ENCODE measurements around the gene GMCL2.
A peak's percentile ranks its signal among the peaks of the same experiment; 100 is the strongest.

The GMCL2 gene

GRCh38 chr5:178236126-178236525, 49.0 kb upstream of the GMCL2 start:
- ChIA-PET CTCF (interaction anchor here (0.6 to 0.7 kb wide), 2 partner anchors 726 to 1391 kb away, joined by 3 read pairs; no protein-coding TSS in a partner anchor), POLR2A (interaction anchor here (0.7 kb wide), 1 partner anchor 31 kb away, joined by 4 read pairs; no protein-coding TSS in a partner anchor)
- H3K4me1 ChIP-seq (ENCODE audit: control insufficient read depth, insufficient read depth, low read length): no peaks in the 10 kb centered on the region
- peaks cover 0 to 6% of the 10 kb centered on the region in 2 experiments; a peak in 1 of 3 replicates for H3K36me3 ChIP-seq (ENCODE audit: control insufficient read depth in 2 of 2, insufficient read depth in 1 of 2, low read length in 2 of 2)
- H3K27ac ChIP-seq (ENCODE audit: extremely low read depth, low read depth, low read length): no peak overlapping the region
- H3K9me3 ChIP-seq (ENCODE audit: control insufficient read depth, insufficient read depth, low read depth, low read length): no peaks in the 10 kb centered on the region
- H3K4me3 ChIP-seq (ENCODE audit: low read depth, low read length): no peak overlapping the region
- no peak for TF ChIP-seq ZNF510 (tag by site-specific recombination; IDR thresholded peaks at IDR 0.05; ENCODE audit: insufficient replicate concordance)
- TF ChIP-seq ZBTB48 (tag by site-specific recombination; IDR thresholded peaks at IDR 0.05): 0 out of 2 replicates have a peak, but pooled peaks have one; percentile 17

GRCh38 chr5:178235588-178235974, 48.4 kb upstream of the GMCL2 start:
- Histone ChIP-seq H3K9me3 (ENCODE audit: control insufficient read depth, insufficient read depth, low read depth, low read length) (no peaks in the 10 kb centered on the region), H3K4me3 (ENCODE audit: low read depth, low read length) (no peak overlapping the region), H3K27ac (ENCODE audit: extremely low read depth, low read depth, low read length) (no peak overlapping the region), H3K36me3 (ENCODE audit: control insufficient read depth in 2 of 2, insufficient read depth in 1 of 2, low read length in 2 of 2) (peaks cover 0 to 11% of the 10 kb centered on the region in 2 experiments; a peak in 1 of 3 replicates), H3K4me1 (ENCODE audit: control insufficient read depth, insufficient read depth, low read length) (no peaks in the 10 kb centered on the region)
- POLR2A ChIA-PET: interaction anchor here (0.7 kb wide), 1 partner anchor 32 kb away, joined by 4 read pairs; no protein-coding TSS in a partner anchor
- CTCF ChIA-PET: interaction anchor here (0.6 to 1.4 kb wide), 18 partner anchors 8 to 1687 kb away, joined by 3 to 13 read pairs (median 4); no protein-coding TSS in a partner anchor
- TF ChIP-seq SCRT2 (tag by site-specific recombination; IDR thresholded peaks at IDR 0.05) (no peak), PBX3 (CRISPR knock-in tag; IDR thresholded peaks at IDR 0.05) (no peak), ZNF654 (tag by site-specific recombination; IDR thresholded peaks at IDR 0.05; ENCODE audit: low read depth) (no peak), ZNF555 (tag by site-specific recombination; conservative IDR thresholded peaks at IDR 0.05) (no peak), ZNF148 (tag by site-specific recombination; IDR thresholded peaks at IDR 0.05; ENCODE audit: borderline replicate concordance) (no peak), ZNF549 (tag by site-specific recombination; IDR thresholded peaks at IDR 0.05) (no peak), ZNF560 (tag by site-specific recombination; IDR thresholded peaks at IDR 0.05; ENCODE audit: borderline replicate concordance) (no peak), ZFHX2 (tag by site-specific recombination; conservative IDR thresholded peaks at IDR 0.05) (no peak), ZNF501 (tag by site-specific recombination; IDR thresholded peaks at IDR 0.05) (no peak), MZF1 (tag by site-specific recombination; IDR thresholded peaks at IDR 0.05; ENCODE audit: borderline replicate concordance) (no peak), ZNF704 (tag by site-specific recombination; IDR thresholded peaks at IDR 0.05) (no peak), ZNF621 (tag by site-specific recombination; IDR thresholded peaks at IDR 0.05) (no peak)
- TF ChIP-seq, protein P1, sequence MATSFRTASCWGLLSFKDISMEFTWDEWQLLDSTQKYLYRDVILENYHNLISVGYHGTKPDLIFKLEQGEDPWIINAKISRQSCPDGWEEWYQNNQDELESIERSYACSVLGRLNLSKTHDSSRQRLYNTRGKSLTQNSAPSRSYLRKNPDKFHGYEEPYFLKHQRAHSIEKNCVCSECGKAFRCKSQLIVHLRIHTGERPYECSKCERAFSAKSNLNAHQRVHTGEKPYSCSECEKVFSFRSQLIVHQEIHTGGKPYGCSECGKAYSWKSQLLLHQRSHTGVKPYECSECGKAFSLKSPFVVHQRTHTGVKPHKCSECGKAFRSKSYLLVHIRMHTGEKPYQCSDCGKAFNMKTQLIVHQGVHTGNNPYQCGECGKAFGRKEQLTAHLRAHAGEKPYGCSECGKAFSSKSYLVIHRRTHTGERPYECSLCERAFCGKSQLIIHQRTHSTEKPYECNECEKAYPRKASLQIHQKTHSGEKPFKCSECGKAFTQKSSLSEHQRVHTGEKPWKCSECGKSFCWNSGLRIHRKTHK (tag by site-specific recombination; IDR thresholded peaks at IDR 0.05): no peak
- TF ChIP-seq, protein P2, sequence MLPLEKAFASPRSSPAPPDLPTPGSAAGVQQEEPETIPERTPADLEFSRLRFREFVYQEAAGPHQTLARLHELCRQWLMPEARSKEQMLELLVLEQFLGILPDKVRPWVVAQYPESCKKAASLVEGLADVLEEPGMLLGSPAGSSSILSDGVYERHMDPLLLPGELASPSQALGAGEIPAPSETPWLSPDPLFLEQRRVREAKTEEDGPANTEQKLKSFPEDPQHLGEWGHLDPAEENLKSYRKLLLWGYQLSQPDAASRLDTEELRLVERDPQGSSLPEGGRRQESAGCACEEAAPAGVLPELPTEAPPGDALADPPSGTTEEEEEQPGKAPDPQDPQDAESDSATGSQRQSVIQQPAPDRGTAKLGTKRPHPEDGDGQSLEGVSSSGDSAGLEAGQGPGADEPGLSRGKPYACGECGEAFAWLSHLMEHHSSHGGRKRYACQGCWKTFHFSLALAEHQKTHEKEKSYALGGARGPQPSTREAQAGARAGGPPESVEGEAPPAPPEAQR (tag by site-specific recombination; IDR thresholded peaks at IDR 0.05): no peak
- TF ChIP-seq, protein P3, sequence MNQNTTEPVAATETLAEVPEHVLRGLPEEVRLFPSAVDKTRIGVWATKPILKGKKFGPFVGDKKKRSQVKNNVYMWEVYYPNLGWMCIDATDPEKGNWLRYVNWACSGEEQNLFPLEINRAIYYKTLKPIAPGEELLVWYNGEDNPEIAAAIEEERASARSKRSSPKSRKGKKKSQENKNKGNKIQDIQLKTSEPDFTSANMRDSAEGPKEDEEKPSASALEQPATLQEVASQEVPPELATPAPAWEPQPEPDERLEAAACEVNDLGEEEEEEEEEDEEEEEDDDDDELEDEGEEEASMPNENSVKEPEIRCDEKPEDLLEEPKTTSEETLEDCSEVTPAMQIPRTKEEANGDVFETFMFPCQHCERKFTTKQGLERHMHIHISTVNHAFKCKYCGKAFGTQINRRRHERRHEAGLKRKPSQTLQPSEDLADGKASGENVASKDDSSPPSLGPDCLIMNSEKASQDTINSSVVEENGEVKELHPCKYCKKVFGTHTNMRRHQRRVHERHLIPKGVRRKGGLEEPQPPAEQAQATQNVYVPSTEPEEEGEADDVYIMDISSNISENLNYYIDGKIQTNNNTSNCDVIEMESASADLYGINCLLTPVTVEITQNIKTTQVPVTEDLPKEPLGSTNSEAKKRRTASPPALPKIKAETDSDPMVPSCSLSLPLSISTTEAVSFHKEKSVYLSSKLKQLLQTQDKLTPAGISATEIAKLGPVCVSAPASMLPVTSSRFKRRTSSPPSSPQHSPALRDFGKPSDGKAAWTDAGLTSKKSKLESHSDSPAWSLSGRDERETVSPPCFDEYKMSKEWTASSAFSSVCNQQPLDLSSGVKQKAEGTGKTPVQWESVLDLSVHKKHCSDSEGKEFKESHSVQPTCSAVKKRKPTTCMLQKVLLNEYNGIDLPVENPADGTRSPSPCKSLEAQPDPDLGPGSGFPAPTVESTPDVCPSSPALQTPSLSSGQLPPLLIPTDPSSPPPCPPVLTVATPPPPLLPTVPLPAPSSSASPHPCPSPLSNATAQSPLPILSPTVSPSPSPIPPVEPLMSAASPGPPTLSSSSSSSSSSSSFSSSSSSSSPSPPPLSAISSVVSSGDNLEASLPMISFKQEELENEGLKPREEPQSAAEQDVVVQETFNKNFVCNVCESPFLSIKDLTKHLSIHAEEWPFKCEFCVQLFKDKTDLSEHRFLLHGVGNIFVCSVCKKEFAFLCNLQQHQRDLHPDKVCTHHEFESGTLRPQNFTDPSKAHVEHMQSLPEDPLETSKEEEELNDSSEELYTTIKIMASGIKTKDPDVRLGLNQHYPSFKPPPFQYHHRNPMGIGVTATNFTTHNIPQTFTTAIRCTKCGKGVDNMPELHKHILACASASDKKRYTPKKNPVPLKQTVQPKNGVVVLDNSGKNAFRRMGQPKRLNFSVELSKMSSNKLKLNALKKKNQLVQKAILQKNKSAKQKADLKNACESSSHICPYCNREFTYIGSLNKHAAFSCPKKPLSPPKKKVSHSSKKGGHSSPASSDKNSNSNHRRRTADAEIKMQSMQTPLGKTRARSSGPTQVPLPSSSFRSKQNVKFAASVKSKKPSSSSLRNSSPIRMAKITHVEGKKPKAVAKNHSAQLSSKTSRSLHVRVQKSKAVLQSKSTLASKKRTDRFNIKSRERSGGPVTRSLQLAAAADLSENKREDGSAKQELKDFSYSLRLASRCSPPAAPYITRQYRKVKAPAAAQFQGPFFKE (tag by site-specific recombination; IDR thresholded peaks at IDR 0.05; ENCODE audit: borderline replicate concordance): no peak
- TF ChIP-seq, protein P4, sequence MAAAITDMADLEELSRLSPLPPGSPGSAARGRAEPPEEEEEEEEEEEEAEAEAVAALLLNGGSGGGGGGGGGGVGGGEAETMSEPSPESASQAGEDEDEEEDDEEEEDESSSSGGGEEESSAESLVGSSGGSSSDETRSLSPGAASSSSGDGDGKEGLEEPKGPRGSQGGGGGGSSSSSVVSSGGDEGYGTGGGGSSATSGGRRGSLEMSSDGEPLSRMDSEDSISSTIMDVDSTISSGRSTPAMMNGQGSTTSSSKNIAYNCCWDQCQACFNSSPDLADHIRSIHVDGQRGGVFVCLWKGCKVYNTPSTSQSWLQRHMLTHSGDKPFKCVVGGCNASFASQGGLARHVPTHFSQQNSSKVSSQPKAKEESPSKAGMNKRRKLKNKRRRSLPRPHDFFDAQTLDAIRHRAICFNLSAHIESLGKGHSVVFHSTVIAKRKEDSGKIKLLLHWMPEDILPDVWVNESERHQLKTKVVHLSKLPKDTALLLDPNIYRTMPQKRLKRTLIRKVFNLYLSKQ (tag by site-specific recombination; IDR thresholded peaks at IDR 0.05; ENCODE audit: borderline replicate concordance): no peak
